GM12878 (cell line): ENCODE results near the gene CST6.

ENCODE experiments used
- CBFB ChIP-seq: IDR thresholded peaks from 2 replicates; pipeline ENCODE4 v1.6.1; 2016; ENCODE audit warnings: antibody characterized with exemption, low read depth
- HDAC6 ChIP-seq: fragments of 200-600 bp; sonication (generic); IDR thresholded peaks from one replicate; pipeline ENCODE4 v1.8.0; 2017; ENCODE audit warnings: antibody characterized with exemption; ENCODE audit not compliant: unreplicated experiment
- JUNB ChIP-seq: IDR thresholded peaks from 2 replicates; pipeline ENCODE4 v1.6.1; 2016; ENCODE audit warnings: antibody characterized with exemption, mild to moderate bottlenecking
- NFXL1 ChIP-seq: fragments of 450-650 bp; IDR thresholded peaks from 2 replicates; pipeline ENCODE4 v1.6.1; 2017; ENCODE audit warnings: antibody characterized with exemption, mild to moderate bottlenecking, borderline replicate concordance
- NR2C1 ChIP-seq: fragments of 450-650 bp; IDR thresholded peaks from 2 replicates; pipeline ENCODE4 v1.6.1; 2017; ENCODE audit warnings: antibody characterized with exemption, mild to moderate bottlenecking, moderate library complexity
- NR2C2 ChIP-seq: IDR thresholded peaks from 2 replicates; pipeline ENCODE4 v1.6.1; 2011; ENCODE audit warnings: borderline replicate concordance, low read depth; ENCODE audit not compliant: control insufficient read depth, insufficient read length
- RCOR1 ChIP-seq: conservative IDR thresholded peaks from 2 replicates; pipeline ENCODE4 v1.6.1; 2012; ENCODE audit warnings: low read depth, low read length, improper control_type of control experiment
- ZSCAN29 ChIP-seq: fragments of 450-650 bp; IDR thresholded peaks from 2 replicates; pipeline ENCODE4 v1.6.1; 2017; ENCODE audit warnings: mild to moderate bottlenecking, moderate library complexity
- TF ChIP-seq, protein P1 (sequence below), 3 experiments: IDR thresholded peaks in 2 of 3; conservative IDR thresholded peaks in 1 of 3; 2 replicates each; pipeline ENCODE4 v1.5.1; 2011; ENCODE audit warnings: low read depth in 3 of 3, low read length in 3 of 3, mild to moderate bottlenecking in 3 of 3, control low read depth in 2 of 3, moderate library complexity in 2 of 3, inconsistent platforms in 1 of 3, mixed read lengths in 1 of 3; ENCODE audit not compliant: control insufficient read depth in 2 of 3, insufficient read depth in 1 of 3; ENCODE audit errors: extremely low read depth in 1 of 3
- TF ChIP-seq, protein P2 (sequence below): fragments of 450-650 bp; formaldehyde crosslinking; IDR thresholded peaks from 2 replicates; pipeline ENCODE4 v1.4.0; 2022; ENCODE audit warnings: mild to moderate bottlenecking, moderate library complexity

DNA sequence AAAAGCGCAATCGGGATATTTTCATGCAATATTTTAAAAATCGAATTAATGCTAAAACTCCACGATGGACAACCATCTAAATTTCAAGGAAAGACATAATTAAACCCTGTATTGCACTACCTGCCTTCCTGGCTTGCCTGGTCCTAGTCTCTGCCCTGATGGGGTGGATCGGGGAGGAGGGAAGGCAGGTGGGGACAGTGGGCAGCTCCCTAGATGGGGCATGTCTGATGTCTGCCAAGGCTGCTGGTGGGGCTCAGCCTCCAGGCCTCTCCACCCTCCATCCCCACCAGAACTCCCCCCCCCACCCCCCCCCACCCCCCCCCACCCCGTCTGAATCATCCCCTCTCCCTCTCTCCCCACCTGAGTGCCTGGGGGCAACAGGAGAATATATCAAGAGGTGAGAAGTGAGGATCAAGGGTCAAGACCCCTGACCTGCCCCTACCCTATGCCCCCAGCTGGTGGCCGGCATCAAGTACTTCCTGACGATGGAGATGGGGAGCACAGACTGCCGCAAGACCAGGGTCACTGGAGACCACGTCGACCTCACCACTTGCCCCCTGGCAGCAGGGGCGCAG, 650 bp downstream of the CST6 start:
- TF ChIP-seq, protein P1, sequence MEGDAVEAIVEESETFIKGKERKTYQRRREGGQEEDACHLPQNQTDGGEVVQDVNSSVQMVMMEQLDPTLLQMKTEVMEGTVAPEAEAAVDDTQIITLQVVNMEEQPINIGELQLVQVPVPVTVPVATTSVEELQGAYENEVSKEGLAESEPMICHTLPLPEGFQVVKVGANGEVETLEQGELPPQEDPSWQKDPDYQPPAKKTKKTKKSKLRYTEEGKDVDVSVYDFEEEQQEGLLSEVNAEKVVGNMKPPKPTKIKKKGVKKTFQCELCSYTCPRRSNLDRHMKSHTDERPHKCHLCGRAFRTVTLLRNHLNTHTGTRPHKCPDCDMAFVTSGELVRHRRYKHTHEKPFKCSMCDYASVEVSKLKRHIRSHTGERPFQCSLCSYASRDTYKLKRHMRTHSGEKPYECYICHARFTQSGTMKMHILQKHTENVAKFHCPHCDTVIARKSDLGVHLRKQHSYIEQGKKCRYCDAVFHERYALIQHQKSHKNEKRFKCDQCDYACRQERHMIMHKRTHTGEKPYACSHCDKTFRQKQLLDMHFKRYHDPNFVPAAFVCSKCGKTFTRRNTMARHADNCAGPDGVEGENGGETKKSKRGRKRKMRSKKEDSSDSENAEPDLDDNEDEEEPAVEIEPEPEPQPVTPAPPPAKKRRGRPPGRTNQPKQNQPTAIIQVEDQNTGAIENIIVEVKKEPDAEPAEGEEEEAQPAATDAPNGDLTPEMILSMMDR (IDR thresholded peaks at IDR 0.05 in 2 of 3, conservative IDR thresholded peaks at IDR 0.05 in 1 of 3; ENCODE audit: control insufficient read depth in 2 of 3, extremely low read depth in 1 of 3, insufficient read depth in 1 of 3, low read depth in 3 of 3, low read length in 3 of 3): no peak
- TF ChIP-seq NFXL1 (no peak), HDAC6 (no peak), ZSCAN29 (no peak), NR2C1 (no peak), CBFB (no peak), JUNB (no peak), RCOR1 (no peak), NR2C2 (no peak)
- TF ChIP-seq, protein P2, sequence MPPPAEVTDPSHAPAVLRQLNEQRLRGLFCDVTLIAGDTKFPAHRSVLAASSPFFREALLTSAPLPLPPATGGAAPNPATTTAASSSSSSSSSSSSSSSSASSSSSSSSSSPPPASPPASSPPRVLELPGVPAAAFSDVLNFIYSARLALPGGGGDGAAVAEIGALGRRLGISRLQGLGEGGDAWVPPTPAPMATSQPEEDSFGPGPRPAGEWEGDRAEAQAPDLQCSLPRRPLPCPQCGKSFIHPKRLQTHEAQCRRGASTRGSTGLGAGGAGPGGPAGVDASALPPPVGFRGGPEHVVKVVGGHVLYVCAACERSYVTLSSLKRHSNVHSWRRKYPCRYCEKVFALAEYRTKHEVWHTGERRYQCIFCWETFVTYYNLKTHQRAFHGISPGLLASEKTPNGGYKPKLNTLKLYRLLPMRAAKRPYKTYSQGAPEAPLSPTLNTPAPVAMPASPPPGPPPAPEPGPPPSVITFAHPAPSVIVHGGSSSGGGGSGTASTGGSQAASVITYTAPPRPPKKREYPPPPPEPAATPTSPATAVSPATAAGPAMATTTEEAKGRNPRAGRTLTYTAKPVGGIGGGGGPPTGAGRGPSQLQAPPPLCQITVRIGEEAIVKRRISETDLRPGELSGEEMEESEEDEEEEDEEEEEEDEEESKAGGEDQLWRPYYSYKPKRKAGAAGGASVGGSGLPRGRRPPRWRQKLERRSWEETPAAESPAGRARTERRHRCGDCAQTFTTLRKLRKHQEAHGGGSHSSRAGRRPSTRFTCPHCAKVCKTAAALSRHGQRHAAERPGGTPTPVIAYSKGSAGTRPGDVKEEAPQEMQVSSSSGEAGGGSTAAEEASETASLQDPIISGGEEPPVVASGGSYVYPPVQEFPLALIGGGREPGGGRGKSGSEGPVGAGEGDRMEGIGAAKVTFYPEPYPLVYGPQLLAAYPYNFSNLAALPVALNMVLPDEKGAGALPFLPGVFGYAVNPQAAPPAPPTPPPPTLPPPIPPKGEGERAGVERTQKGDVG (CRISPR knock-in tag): no peak
